OCI-LY1 (cell line): Measurements from ENCODE around the gene STK11.
A peak's percentile ranks its signal among the peaks of the same experiment; 100 is the strongest.

Source experiments
- H2AFZ ChIP-seq: fragments of 200-600 bp; sonication (generic), shearing (Covaris generic); 2 replicates; pipeline ENCODE4 v1.6.0; 2014; ENCODE audit warnings: antibody characterized with exemption, mild to moderate bottlenecking, low read length
- H3F3A ChIP-seq: fragments of 200-600 bp; sonication (generic), shearing (Covaris generic); 2 replicates; pipeline ENCODE4 v1.6.0; 2014; ENCODE audit warnings: mild to moderate bottlenecking, antibody characterized with exemption, low read length, moderate library complexity; ENCODE audit not compliant: insufficient read depth
- H3K27ac ChIP-seq: fragments of 200-600 bp; sonication (generic); 2 replicates; pipeline ENCODE4 v1.5.1; 2014; ENCODE audit warnings: low read length, mixed run types, mild to moderate bottlenecking, low read depth; ENCODE audit not compliant: poor library complexity, severe bottlenecking
- H3K27me3 ChIP-seq: fragments of 200-600 bp; sonication (generic); 2 replicates; pipeline ENCODE4 v1.6.0; 2014; ENCODE audit warnings: antibody characterized with exemption, mild to moderate bottlenecking, low read length, moderate library complexity; ENCODE audit not compliant: insufficient read depth
- H3K36me3 ChIP-seq: fragments of 200-600 bp; sonication (generic); 2 replicates; pipeline ENCODE4 v1.6.1; 2014; ENCODE audit warnings: mild to moderate bottlenecking, antibody characterized with exemption, low read length, moderate library complexity, mixed read lengths; ENCODE audit not compliant: insufficient read depth
- H3K4me1 ChIP-seq: fragments of 200-600 bp; sonication (generic); 2 replicates; pipeline ENCODE4 v1.5.1; 2014; ENCODE audit warnings: mild to moderate bottlenecking, low read length, moderate library complexity; ENCODE audit not compliant: insufficient read depth, severe bottlenecking
- H3K4me2 ChIP-seq: fragments of 200-600 bp; sonication (generic), shearing (Covaris generic); 2 replicates; pipeline ENCODE4 v1.6.1; 2014; ENCODE audit warnings: low read length
- H3K4me3 ChIP-seq: fragments of 200-600 bp; sonication (generic); 2 replicates; pipeline ENCODE4 v1.5.1; 2014; ENCODE audit warnings: low read length, low read depth, mild to moderate bottlenecking, mixed read lengths; ENCODE audit not compliant: poor library complexity, severe bottlenecking
- H3K79me2 ChIP-seq: fragments of 200-600 bp; shearing (Covaris generic); 2 replicates; pipeline ENCODE4 v1.6.1; 2016; ENCODE audit warnings: mixed run types, low read length, mixed read lengths; ENCODE audit not compliant: insufficient read depth
- H3K9ac ChIP-seq: fragments of 200-600 bp; sonication (generic), shearing (Covaris generic); 2 replicates; pipeline ENCODE4 v1.6.1; 2014; ENCODE audit warnings: mild to moderate bottlenecking, low read length, mixed read lengths
- H3K9me2 ChIP-seq: fragments of 200-600 bp; sonication (generic), shearing (Covaris generic); 2 replicates; pipeline ENCODE4 v1.6.1; 2014; ENCODE audit warnings: low read depth, mild to moderate bottlenecking, low read length, mixed read lengths
- H3K9me3 ChIP-seq: fragments of 200-600 bp; shearing (Covaris generic); 2 replicates; pipeline ENCODE4 v1.6.1; 2014; ENCODE audit warnings: low read length, mixed read lengths
- H4K20me1 ChIP-seq: fragments of 200-600 bp; sonication (generic), shearing (Covaris generic); 2 replicates; pipeline ENCODE4 v1.6.0; 2016; ENCODE audit warnings: mild to moderate bottlenecking, low read length; ENCODE audit not compliant: insufficient read depth
- CTCF ChIP-seq: fragments of 200-600 bp; sonication (generic), shearing (Covaris generic); IDR thresholded peaks from 2 replicates; pipeline ENCODE4 v1.5.1; 2017; ENCODE audit warnings: mild to moderate bottlenecking, antibody characterized with exemption, low read length, moderate library complexity, mixed read lengths
- EZH2 ChIP-seq: fragments of 200-600 bp; sonication (generic), shearing (Covaris generic); IDR thresholded peaks from 2 replicates; pipeline ENCODE4 v1.8.0; 2017; ENCODE audit warnings: borderline replicate concordance, mixed run types, mild to moderate bottlenecking, antibody characterized with exemption, low read length, moderate library complexity, mixed read lengths

The STK11 gene

DNA sequence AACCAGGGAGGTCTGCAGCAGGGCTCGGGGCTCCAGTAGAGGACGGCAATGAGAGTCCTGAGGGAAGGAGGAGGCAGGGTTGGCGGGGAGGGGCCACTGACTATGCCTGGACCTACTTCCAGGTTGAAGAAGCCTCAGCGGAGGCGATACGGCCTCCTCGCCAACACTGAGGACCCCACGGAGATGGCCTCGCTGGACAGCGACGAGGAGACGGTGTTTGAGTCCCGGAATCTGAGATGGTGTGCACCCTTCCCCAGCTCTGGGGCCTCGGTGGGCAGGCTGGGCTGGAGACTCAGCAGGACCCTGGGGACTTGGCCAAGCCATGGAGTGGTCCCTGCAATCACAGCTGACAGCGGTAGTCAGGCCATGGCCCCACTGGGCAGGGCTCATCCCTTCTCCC, 71.5 kb downstream of the STK11 start:
- Histone ChIP-seq H3K27me3 (no peaks in the 10 kb centered on the region), H3K9me2 (no peaks in the 10 kb centered on the region), H3K4me2 (peak overlapping the region; percentile 91), H3K79me2 (no peaks in the 10 kb centered on the region), H3K9me3 (no peaks in the 10 kb centered on the region), H3F3A (peaks cover 10% of the 10 kb centered on the region), H3K9ac (peak overlapping the region; percentile 95; the same call in 1 of the 2 replicates), H2AFZ (no peak overlapping the region), H3K36me3 (peaks cover 72% of the 10 kb centered on the region), H3K4me1 (peaks cover 39% of the 10 kb centered on the region), H3K27ac (peak overlapping the region; percentile 81), H4K20me1 (no peaks in the 10 kb centered on the region), H3K4me3 (peak overlapping the region; percentile 84)
- TF ChIP-seq CTCF (no peak), EZH2 (no peak)
